GM23338 (cell line): ENCODE data around the gene ZNF579. TPM values are rescaled to one million over a fixed set of nuclear protein-coding genes. Genes with fewer than 3 reads are reported as not detected.

Experiments
- ATAC-seq: fragments of 200-7000 bp; cut with Tn5 transposase; 3 replicates; pipeline ENCODE4 v1.9.1; 2020
- DNase-seq: peaks from one replicate; pipeline ENCODE4 v3.0.0-alpha.2; 2015; ENCODE audit warnings: low spot score
- H2AFZ ChIP-seq: fragments of 200-600 bp; sonication (generic); 2 replicates; pipeline ENCODE4 v1.8.0; 2016; ENCODE audit warnings: antibody characterized with exemption, mild to moderate bottlenecking, moderate library complexity
- H3F3A ChIP-seq: fragments of 200-600 bp; sonication (generic); replicated peaks from 2 replicates; pipeline ENCODE4 v1.8.0; 2017; ENCODE audit warnings: antibody characterized with exemption, mixed run types, low read depth
- H3K27ac ChIP-seq: fragments of 200-600 bp; sonication (generic); 2 replicates; pipeline ENCODE4 v1.6.1; 2016; ENCODE audit warnings: low read depth
- H3K27me3 ChIP-seq: fragments of 200-600 bp; sonication (generic); 2 replicates; pipeline ENCODE4 v1.8.0; 2016; ENCODE audit warnings: mild to moderate bottlenecking, mixed run types, moderate library complexity; ENCODE audit not compliant: insufficient read depth
- H3K36me3 ChIP-seq: fragments of 200-600 bp; sonication (generic); 2 replicates; pipeline ENCODE4 v1.8.0; 2016; ENCODE audit warnings: mild to moderate bottlenecking; ENCODE audit not compliant: insufficient read depth
- H3K4me1 ChIP-seq: fragments of 200-600 bp; sonication (generic); 2 replicates; pipeline ENCODE4 v1.8.0; 2016; ENCODE audit warnings: mild to moderate bottlenecking, moderate library complexity; ENCODE audit not compliant: insufficient read depth
- H3K4me2 ChIP-seq: fragments of 200-600 bp; sonication (generic); 2 replicates; pipeline ENCODE4 v1.7.1; 2017; ENCODE audit warnings: mixed run types
- H3K4me3 ChIP-seq: fragments of 200-600 bp; sonication (generic); 2 replicates; pipeline ENCODE4 v1.6.1; 2016; ENCODE audit warnings: mixed run types
- H3K79me2 ChIP-seq: fragments of 200-600 bp; sonication (generic); replicated peaks from 2 replicates; pipeline ENCODE4 v1.8.0; 2017; ENCODE audit warnings: mild to moderate bottlenecking; ENCODE audit not compliant: insufficient read depth
- H3K9me2 ChIP-seq: fragments of 200-600 bp; sonication (generic); 2 replicates; pipeline ENCODE4 v1.8.0; 2017; ENCODE audit not compliant: insufficient read depth
- H4K20me1 ChIP-seq: fragments of 200-600 bp; sonication (generic); replicated peaks from 2 replicates; pipeline ENCODE4 v1.8.0; 2017; ENCODE audit warnings: mild to moderate bottlenecking; ENCODE audit not compliant: insufficient read depth
- H3K27ac Mint-ChIP-seq: 2 replicates; pipeline ENCODE4 v1.8.0; 2020; ENCODE audit warnings: inconsistent platforms, mild to moderate bottlenecking, moderate library complexity, mixed read lengths
- H3K27me3 Mint-ChIP-seq: 3 replicates; pipeline ENCODE4 v1.8.0; 2022; ENCODE audit warnings: low read depth, mild to moderate bottlenecking, moderate library complexity, mixed read lengths, inconsistent platforms; ENCODE audit not compliant: insufficient read depth, poor library complexity
- H3K36me3 Mint-ChIP-seq: 3 replicates; pipeline ENCODE4 v1.8.0; 2021; ENCODE audit warnings: low read depth, mild to moderate bottlenecking, inconsistent platforms, moderate library complexity, mixed read lengths
- H3K4me1 Mint-ChIP-seq: 3 replicates; pipeline ENCODE4 v1.8.0; 2020; ENCODE audit warnings: mild to moderate bottlenecking, inconsistent platforms, mixed read lengths
- H3K4me3 Mint-ChIP-seq: 3 replicates; pipeline ENCODE4 v1.8.0; 2021; ENCODE audit warnings: moderate library complexity, mild to moderate bottlenecking, inconsistent platforms, mixed read lengths
- H3K9me3 Mint-ChIP-seq: 3 replicates; pipeline ENCODE4 v1.8.0; 2020; ENCODE audit warnings: moderate library complexity, mild to moderate bottlenecking, inconsistent platforms, mixed read lengths
- EZH2 ChIP-seq: fragments of 200-600 bp; sonication (generic); IDR thresholded peaks from one replicate; pipeline ENCODE4 v1.8.0; 2017; ENCODE audit warnings: antibody characterized with exemption, mild to moderate bottlenecking, low read depth; ENCODE audit not compliant: unreplicated experiment
- POLR2AphosphoS5 ChIP-seq: IDR thresholded peaks from 2 replicates; pipeline ENCODE4 v1.6.1; 2016; ENCODE audit warnings: antibody characterized with exemption, low read depth
- polyA plus RNA-seq: library from polyadenylated mRNA; unstranded; fragments of >200 nt; fragmentation: Nextera tagmentation; extraction: Ambion mirVana; gene quantifications from 2 replicates; pipeline ENCODE4 v1.2.1, GENCODE V29; 2016
- total RNA-seq: library from RNA; depleted of rRNA; stranded (reverse); fragments of >200 nt; shearing (Covaris generic); gene quantifications from 2 replicates; pipeline ENCODE4 v1.2.3, GENCODE V29; 2014
- TF ChIP-seq, protein P1 (sequence below): fragments of 250-450 bp; sonication (Bioruptor Pico); IDR thresholded peaks from 2 replicates; pipeline ENCODE4 v1.5.0; 2020; ENCODE audit warnings: mild to moderate bottlenecking, moderate library complexity
- TF ChIP-seq, protein P2 (sequence below), 2 experiments: fragments of 200-600 bp in 1 of 2; sonication (generic) in 1 of 2; conservative IDR thresholded peaks; 2 replicates each; pipeline versions ENCODE4 v1.5.1 to v1.6.1; 2016 to 2017; ENCODE audit warnings: antibody characterized with exemption in 2 of 2, low read depth in 2 of 2, mild to moderate bottlenecking in 2 of 2, moderate library complexity in 1 of 2

The ZNF579 gene
- total and polyA plus RNA-seq, 2 experiments from 2014 or later = 7.3 to 12.2 TPM

DNA sequence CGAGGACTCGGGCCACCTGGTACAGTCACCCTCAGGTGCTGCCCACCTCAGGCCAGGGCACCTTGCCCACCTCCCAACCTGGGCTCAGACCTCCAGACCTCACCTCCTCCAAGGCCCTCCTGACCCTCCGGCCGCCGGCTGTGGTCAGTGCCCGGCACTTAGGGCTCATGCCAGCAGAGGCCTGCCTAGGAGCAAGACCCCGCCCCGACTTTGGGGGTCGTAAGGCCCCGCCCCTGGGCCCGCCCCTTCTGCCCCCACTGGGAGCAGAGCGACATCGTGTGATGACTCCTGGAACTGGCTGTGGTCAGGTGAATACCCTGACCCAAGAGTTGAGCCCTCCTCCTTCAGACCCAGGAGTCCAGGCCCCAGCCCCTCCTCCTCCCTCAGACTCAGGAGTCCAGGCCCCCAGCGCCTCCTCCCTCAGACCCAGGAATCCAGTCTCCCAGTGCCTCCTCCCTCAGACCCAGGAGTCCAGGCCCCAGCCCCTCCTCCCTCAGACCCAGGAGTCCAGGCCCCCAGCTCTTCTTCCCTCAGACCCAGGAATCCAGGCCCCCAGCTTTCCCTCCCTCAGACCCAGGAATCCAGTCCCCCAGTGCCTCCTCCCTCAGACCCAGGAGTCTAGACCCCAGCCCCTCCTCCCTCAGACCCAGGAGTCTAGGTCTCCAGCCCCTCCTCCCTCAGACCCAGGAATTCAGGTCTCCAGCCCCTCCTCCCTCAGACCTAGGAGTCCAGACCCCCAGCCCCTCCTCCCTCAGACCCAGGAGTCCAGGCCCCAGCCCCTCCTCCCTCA is 43.5 kb downstream of the ZNF579 start, which contains the start of gene SBK2:
TSS of gene SBK2 (minus strand) at position 183 of the 790 bp plus-strand sequence. CDS start 839 bp downstream, outside the sequence.
- Histone ChIP-seq H2AFZ (no peak within 1 kb of the TSS; the same call in 1 of the 2 replicates), H3K4me1 (peaks cover 7% of the 10 kb centered on the region; the same call in 1 of the 2 replicates), H3K9me2 (peaks cover 5% of the 10 kb centered on the region; the same call in 1 of the 2 replicates), H3K79me2 (no peaks in the 10 kb centered on the region), H3K27ac (no peak within 1 kb of the TSS), H3K4me2 (peak within 1 kb of the TSS; percentile 64), H3F3A (0 out of 2 replicates have a peak, but pooled peaks cover 7% of the 10 kb centered on the region), H3K36me3 (no peaks in the 10 kb centered on the region), H3K4me3 (peak within 1 kb of the TSS; percentile 36; the same call in 1 of the 2 replicates), H3K27me3 (no peaks in the 10 kb centered on the region), H4K20me1 (no peaks in the 10 kb centered on the region)
- no peaks in the 10 kb centered on the region; the same call in 2 of the 3 replicates for H3K36me3 Mint-ChIP-seq
- peaks cover 3% of the 10 kb centered on the region; the same call in 2 of the 3 replicates for H3K9me3 Mint-ChIP-seq
- DNase-seq (peak; percentile 93), ATAC-seq (peak; percentile 94)
- peaks cover 13% of the 10 kb centered on the region for H3K27me3 Mint-ChIP-seq
- H3K4me1 Mint-ChIP-seq = peaks cover 6% of the 10 kb centered on the region
- peak; percentile 55 for TF ChIP-seq POLR2AphosphoS5
- TF ChIP-seq EZH2 = no peak
- TF ChIP-seq, protein P1, sequence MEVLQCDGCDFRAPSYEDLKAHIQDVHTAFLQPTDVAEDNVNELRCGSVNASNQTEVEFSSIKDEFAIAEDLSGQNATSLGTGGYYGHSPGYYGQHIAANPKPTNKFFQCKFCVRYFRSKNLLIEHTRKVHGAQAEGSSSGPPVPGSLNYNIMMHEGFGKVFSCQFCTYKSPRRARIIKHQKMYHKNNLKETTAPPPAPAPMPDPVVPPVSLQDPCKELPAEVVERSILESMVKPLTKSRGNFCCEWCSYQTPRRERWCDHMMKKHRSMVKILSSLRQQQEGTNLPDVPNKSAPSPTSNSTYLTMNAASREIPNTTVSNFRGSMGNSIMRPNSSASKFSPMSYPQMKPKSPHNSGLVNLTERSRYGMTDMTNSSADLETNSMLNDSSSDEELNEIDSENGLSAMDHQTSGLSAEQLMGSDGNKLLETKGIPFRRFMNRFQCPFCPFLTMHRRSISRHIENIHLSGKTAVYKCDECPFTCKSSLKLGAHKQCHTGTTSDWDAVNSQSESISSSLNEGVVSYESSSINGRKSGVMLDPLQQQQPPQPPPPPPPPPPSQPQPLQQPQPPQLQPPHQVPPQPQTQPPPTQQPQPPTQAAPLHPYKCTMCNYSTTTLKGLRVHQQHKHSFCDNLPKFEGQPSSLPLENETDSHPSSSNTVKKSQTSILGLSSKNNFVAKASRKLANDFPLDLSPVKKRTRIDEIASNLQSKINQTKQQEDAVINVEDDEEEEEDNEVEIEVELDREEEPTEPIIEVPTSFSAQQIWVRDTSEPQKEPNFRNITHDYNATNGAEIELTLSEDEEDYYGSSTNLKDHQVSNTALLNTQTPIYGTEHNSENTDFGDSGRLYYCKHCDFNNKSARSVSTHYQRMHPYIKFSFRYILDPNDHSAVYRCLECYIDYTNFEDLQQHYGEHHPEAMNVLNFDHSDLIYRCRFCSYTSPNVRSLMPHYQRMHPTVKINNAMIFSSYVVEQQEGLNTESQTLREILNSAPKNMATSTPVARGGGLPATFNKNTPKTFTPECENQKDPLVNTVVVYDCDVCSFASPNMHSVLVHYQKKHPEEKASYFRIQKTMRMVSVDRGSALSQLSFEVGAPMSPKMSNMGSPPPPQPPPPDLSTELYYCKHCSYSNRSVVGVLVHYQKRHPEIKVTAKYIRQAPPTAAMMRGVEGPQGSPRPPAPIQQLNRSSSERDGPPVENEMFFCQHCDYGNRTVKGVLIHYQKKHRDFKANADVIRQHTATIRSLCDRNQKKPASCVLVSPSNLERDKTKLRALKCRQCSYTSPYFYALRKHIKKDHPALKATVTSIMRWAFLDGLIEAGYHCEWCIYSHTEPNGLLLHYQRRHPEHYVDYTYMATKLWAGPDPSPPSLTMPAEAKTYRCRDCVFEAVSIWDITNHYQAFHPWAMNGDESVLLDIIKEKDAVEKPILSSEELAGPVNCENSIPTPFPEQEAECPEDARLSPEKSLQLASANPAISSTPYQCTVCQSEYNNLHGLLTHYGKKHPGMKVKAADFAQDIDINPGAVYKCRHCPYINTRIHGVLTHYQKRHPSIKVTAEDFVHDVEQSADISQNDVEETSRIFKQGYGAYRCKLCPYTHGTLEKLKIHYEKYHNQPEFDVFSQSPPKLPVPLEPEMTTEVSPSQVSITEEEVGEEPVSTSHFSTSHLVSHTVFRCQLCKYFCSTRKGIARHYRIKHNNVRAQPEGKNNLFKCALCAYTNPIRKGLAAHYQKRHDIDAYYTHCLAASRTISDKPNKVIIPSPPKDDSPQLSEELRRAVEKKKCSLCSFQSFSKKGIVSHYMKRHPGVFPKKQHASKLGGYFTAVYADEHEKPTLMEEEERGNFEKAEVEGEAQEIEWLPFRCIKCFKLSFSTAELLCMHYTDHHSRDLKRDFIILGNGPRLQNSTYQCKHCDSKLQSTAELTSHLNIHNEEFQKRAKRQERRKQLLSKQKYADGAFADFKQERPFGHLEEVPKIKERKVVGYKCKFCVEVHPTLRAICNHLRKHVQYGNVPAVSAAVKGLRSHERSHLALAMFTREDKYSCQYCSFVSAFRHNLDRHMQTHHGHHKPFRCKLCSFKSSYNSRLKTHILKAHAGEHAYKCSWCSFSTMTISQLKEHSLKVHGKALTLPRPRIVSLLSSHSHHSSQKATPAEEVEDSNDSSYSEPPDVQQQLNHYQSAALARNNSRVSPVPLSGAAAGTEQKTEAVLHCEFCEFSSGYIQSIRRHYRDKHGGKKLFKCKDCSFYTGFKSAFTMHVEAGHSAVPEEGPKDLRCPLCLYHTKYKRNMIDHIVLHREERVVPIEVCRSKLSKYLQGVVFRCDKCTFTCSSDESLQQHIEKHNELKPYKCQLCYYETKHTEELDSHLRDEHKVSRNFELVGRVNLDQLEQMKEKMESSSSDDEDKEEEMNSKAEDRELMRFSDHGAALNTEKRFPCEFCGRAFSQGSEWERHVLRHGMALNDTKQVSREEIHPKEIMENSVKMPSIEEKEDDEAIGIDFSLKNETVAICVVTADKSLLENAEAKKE (CRISPR knock-in tag) = no peak
- TF ChIP-seq, protein P2, sequence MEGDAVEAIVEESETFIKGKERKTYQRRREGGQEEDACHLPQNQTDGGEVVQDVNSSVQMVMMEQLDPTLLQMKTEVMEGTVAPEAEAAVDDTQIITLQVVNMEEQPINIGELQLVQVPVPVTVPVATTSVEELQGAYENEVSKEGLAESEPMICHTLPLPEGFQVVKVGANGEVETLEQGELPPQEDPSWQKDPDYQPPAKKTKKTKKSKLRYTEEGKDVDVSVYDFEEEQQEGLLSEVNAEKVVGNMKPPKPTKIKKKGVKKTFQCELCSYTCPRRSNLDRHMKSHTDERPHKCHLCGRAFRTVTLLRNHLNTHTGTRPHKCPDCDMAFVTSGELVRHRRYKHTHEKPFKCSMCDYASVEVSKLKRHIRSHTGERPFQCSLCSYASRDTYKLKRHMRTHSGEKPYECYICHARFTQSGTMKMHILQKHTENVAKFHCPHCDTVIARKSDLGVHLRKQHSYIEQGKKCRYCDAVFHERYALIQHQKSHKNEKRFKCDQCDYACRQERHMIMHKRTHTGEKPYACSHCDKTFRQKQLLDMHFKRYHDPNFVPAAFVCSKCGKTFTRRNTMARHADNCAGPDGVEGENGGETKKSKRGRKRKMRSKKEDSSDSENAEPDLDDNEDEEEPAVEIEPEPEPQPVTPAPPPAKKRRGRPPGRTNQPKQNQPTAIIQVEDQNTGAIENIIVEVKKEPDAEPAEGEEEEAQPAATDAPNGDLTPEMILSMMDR (conservative IDR thresholded peaks at IDR 0.05; ENCODE audit: low read depth in 2 of 2) = peak; percentile 57 to 87
- H3K27ac Mint-ChIP-seq = peak within 1 kb of the TSS; percentile 44; the same call in 1 of the 2 replicates
- no peak within 1 kb of the TSS for H3K4me3 Mint-ChIP-seq
